Lower lobe of right lung (tissue), 2 donors: ENCODE measurements around the gene DHRS12. TPM values are rescaled to one million over a fixed set of nuclear protein-coding genes. Genes with fewer than 3 reads are reported as not detected.

ENCODE experiments used
- ATAC-seq, 2 donors: fragments of 200-7000 bp; cut with Tn5 transposase; one replicate each; pipeline ENCODE4 v1.9.1; 2020 to 2022; ENCODE audit warnings: mild to moderate bottlenecking in 2 of 2, moderate library complexity in 2 of 2
- DNase-seq: peaks from one replicate; pipeline ENCODE4 v3.0.0-alpha.2; 2020
- H3K27ac ChIP-seq: fragments of 200-600 bp; one replicate; pipeline ENCODE4 v1.8.0; 2022
- H3K27me3 ChIP-seq: fragments of 200-600 bp; one replicate; pipeline ENCODE4 v1.8.0; 2022; ENCODE audit warnings: low read depth
- H3K36me3 ChIP-seq: fragments of 200-600 bp; one replicate; pipeline ENCODE4 v1.8.0; 2022; ENCODE audit warnings: mild to moderate bottlenecking
- H3K4me1 ChIP-seq: fragments of 200-600 bp; one replicate; pipeline ENCODE4 v1.8.0; 2022
- H3K4me3 ChIP-seq: fragments of 200-600 bp; one replicate; pipeline ENCODE4 v1.8.0; 2022; ENCODE audit warnings: mild to moderate bottlenecking
- H3K9me3 ChIP-seq: fragments of 200-600 bp; one replicate; pipeline ENCODE4 v1.8.0; 2022
- CTCF ChIP-seq: fragments of 200-600 bp; IDR thresholded peaks from one replicate; pipeline ENCODE4 v1.8.0; 2022; ENCODE audit warnings: antibody characterized with exemption, mild to moderate bottlenecking
- intact Hi-C: fragments of 100-400 bp; cut with DNase I; formaldehyde crosslinking; loops from one replicate; pipeline ENCODE4 v1.11.0; 2022
- total RNA-seq: library from RNA; stranded (reverse); fragmentation: NEBNext Ultra II Directional; extraction: Animal tissue kit (Norgen Biotek cat#: 25700); gene quantifications from one replicate; pipeline ENCODE4 v1.2.1, GENCODE V29; 2021
- donor health status: DM: no; HTN: yes; CAD: no; lungs with severe emphysema.

DHRS12 gene
- total RNA-seq, 1 donor from 2014 or later = 13.4 TPM

GRCh38 chr13:51746802-51747201, 57.2 kb downstream of the DHRS12 start:
- Histone ChIP-seq H3K27ac (no peak overlapping the region), H3K27me3 (no peaks in the 10 kb centered on the region), H3K9me3 (peaks cover 11% of the 10 kb centered on the region), H3K4me1 (no peaks in the 10 kb centered on the region), H3K4me3 (no peak overlapping the region), H3K36me3 (peaks cover 4% of the 10 kb centered on the region)
- ATAC-seq (no peak), DNase-seq (no peak)
- no peak for TF ChIP-seq CTCF
- intact Hi-C loops = no loop called here

GRCh38 chr13:51745243-51745642, 58.7 kb downstream of the DHRS12 start:
- peaks cover 11% of the 10 kb centered on the region for H3K9me3 ChIP-seq
- H3K27ac ChIP-seq = no peak overlapping the region
- H3K4me3 ChIP-seq = no peak overlapping the region
- H3K4me1 ChIP-seq = no peaks in the 10 kb centered on the region
- peaks cover 16% of the 10 kb centered on the region for H3K36me3 ChIP-seq
- ATAC-seq (no peak), DNase-seq (no peak)
- no peak for TF ChIP-seq CTCF
- H3K27me3 ChIP-seq = no peaks in the 10 kb centered on the region
- intact Hi-C loops = no loop called here

GRCh38 chr13:51742611-51743010, 61.4 kb downstream of the DHRS12 start:
- no peaks in the 10 kb centered on the region for H3K27me3 ChIP-seq
- H3K36me3 ChIP-seq = peaks cover 27% of the 10 kb centered on the region
- ATAC-seq (no peak), DNase-seq (no peak)
- TF ChIP-seq CTCF = no peak
- H3K4me3 ChIP-seq = no peak overlapping the region
- intact Hi-C loops = no loop called here
- peaks cover 1% of the 10 kb centered on the region for H3K9me3 ChIP-seq
- no peak overlapping the region for H3K27ac ChIP-seq
- H3K4me1 ChIP-seq = no peaks in the 10 kb centered on the region

GRCh38 chr13:51742031-51742430, 61.9 kb downstream of the DHRS12 start:
- Histone ChIP-seq H3K36me3 (peaks cover 27% of the 10 kb centered on the region), H3K27me3 (no peaks in the 10 kb centered on the region), H3K4me1 (no peaks in the 10 kb centered on the region), H3K4me3 (no peak overlapping the region), H3K27ac (no peak overlapping the region), H3K9me3 (no peaks in the 10 kb centered on the region)
- no peak for TF ChIP-seq CTCF
- no peak for ATAC-seq
- intact Hi-C loops = no loop called here
- DNase-seq = no peak

GRCh38 chr13:51740698-51741097, 63.3 kb downstream of the DHRS12 start:
- no peak for ATAC-seq
- TF ChIP-seq CTCF = no peak
- peak overlapping the region; percentile 2 for H3K27ac ChIP-seq

More at GRCh38 chr13:51740698-51741097, 63.3 kb downstream of the DHRS12 start:
- Histone ChIP-seq H3K27me3 (no peaks in the 10 kb centered on the region), H3K4me1 (no peaks in the 10 kb centered on the region), H3K4me3 (no peak overlapping the region), H3K9me3 (no peaks in the 10 kb centered on the region), H3K36me3 (peaks cover 27% of the 10 kb centered on the region)
- DNase-seq = no peak
- intact Hi-C loops = no loop called here
